Activated T-helper 1 cell treated with anti-CD3 and anti-CD28 coated beads, Interleukin-12 subunit alpha, Interleukin-12 subunit beta, Interleukin-2, Interleukin-4 antibody, amounts not matched to agents 30 ng/mL and 10 ng/mL and 1 ng/mL, durations not matched to agents 14 hours and 24 hours and 36 hours (primary cell): ENCODE data around the gene ACO2. TPM values are rescaled to one million over a fixed set of nuclear protein-coding genes. Genes with fewer than 3 reads are reported as not detected.
A peak's percentile ranks its signal among the peaks of the same experiment; 100 is the strongest.

Experiments
- DNase-seq: peaks from one replicate; pipeline ENCODE4 v3.0.0; 2021; ENCODE audit warnings: low spot score
- H3K27ac Mint-ChIP-seq: one replicate; pipeline ENCODE4 v1.8.0; 2021; ENCODE audit warnings: mild to moderate bottlenecking, mixed read lengths
- H3K27me3 Mint-ChIP-seq: one replicate; pipeline ENCODE4 v1.8.0; 2022; ENCODE audit warnings: mild to moderate bottlenecking, moderate library complexity, mixed read lengths; ENCODE audit not compliant: insufficient read depth
- H3K36me3 Mint-ChIP-seq: one replicate; pipeline ENCODE4 v1.8.0; 2021; ENCODE audit warnings: low read depth, mixed read lengths
- H3K4me1 Mint-ChIP-seq: one replicate; pipeline ENCODE4 v1.8.0; 2021; ENCODE audit warnings: low read depth, mixed read lengths
- H3K4me3 Mint-ChIP-seq: one replicate; pipeline ENCODE4 v1.8.0; 2021; ENCODE audit warnings: mild to moderate bottlenecking, moderate library complexity, mixed read lengths
- H3K9me3 Mint-ChIP-seq: one replicate; pipeline ENCODE4 v1.8.0; 2021; ENCODE audit warnings: mixed read lengths
- intact Hi-C: fragments of 100-400 bp; cut with micrococcal nuclease; formaldehyde crosslinking; loops from one replicate; pipeline ENCODE4 v1.15.1; 2024
- total RNA-seq: library from RNA; stranded (reverse); gene quantifications from 2 replicates; pipeline ENCODE4 v1.2.3, GENCODE V29; 2022

The ACO2 gene
- total RNA-seq, 1 donor from 2014 or later: 101 TPM

DNA sequence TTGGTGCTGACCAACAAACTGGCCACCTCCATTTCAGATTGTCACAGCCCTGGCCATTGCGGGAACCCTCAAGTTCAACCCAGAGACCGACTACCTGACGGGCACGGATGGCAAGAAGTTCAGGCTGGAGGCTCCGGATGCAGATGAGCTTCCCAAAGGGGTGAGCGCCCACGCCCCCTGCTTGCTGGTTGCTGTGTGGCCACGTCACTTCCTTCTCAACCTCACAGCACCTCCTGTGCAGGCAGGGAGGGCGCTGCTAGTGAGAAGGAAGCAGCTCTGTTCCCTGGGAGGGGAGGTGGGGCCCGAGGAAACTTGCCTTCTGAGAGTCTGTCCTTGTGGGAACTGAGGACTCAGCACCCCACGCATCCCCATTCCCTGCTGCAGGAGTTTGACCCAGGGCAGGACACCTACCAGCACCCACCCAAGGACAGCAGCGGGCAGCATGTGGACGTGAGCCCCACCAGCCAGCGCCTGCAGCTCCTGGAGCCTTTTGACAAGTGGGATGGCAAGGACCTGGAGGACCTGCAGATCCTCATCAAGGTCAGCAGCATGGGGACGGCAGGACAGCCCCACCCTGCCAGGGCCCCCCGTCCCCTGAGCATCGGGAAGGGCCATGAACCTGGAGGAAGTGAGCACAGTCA is 56.0 kb downstream of the ACO2 start:
- peaks cover 11% of the 10 kb centered on the region for H3K4me1 Mint-ChIP-seq
- intact Hi-C loops: no loop called here
- peak overlapping the region; percentile 48 for H3K27ac Mint-ChIP-seq
- DNase-seq: peak; percentile 52
- H3K9me3 Mint-ChIP-seq: no peaks in the 10 kb centered on the region
- no peak overlapping the region for H3K4me3 Mint-ChIP-seq
- H3K27me3 Mint-ChIP-seq: no peaks in the 10 kb centered on the region
- H3K36me3 Mint-ChIP-seq: peaks cover 20% of the 10 kb centered on the region

DNA sequence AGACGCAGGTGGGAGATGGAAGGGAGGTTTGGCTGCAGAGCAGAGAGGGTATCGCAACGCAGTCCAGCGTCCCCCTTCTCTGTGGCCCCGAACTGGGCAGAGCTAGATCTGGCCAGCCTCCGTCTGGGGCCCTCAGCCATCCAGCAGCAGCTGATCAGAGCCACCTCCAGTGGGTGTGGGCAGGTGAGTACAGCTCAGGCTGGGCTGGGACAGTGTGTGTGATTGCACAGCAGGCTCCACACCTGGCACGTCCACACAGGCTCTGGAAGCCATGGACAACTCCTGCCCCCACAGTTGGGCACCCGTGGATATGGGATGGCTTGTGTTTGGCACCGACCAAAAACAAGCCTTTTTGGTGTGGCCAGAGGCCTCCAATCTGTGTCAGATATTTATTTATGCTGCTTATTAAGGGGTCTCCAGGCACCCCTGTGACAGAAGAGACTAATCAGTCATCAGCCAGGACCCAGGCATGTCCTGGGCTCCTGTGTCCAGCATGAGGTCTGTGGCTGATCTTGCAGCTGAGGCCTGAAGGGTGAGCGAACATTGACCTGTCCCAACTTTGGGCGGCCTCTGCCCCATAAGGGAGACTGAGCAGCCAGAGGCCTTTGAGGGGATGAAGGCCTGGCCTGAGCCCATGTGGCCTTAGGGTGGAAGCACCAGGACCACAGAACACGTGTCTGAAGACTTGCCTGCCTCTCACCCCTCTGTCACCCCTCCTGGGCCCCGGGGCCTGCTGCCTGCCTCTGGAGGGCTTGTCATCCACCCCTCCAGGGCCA is 56.7 kb downstream of the ACO2 start:
- DNase-seq: no peak
- no peaks in the 10 kb centered on the region for H3K27me3 Mint-ChIP-seq
- intact Hi-C loops: loop anchor here (1.0 kb wide), 1 partner anchor 121 kb away; no protein-coding TSS in a partner anchor
- H3K4me1 Mint-ChIP-seq: peaks cover 11% of the 10 kb centered on the region
- H3K4me3 Mint-ChIP-seq: no peak overlapping the region
- H3K9me3 Mint-ChIP-seq: no peaks in the 10 kb centered on the region
- peaks cover 25% of the 10 kb centered on the region for H3K36me3 Mint-ChIP-seq
- peak overlapping the region; percentile 48 for H3K27ac Mint-ChIP-seq

DNA sequence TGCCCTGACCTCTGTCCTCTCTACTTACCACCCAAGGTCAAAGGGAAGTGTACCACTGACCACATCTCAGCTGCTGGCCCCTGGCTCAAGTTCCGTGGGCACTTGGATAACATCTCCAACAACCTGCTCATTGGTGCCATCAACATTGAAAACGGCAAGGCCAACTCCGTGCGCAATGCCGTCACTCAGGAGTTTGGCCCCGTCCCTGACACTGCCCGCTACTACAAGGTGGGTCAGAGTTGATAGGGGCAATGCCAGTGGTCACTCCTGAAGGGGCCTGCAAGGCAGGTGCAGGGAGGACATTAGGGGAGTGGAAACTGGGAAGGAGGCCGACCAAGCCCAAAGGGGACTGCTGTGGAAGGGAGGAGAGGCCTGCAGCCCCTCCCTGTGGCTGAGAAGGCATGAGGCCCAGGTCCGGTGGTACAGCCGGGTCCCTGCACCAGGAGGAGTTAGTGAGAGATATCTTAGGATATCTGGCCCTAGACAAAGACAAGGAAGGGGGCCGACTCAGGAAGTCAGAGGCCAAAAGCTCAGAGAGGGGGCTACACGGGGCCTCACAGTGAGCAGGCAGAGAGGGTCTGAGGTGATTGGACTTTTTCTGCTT is 57.4 kb downstream of the ACO2 start:
- no peak for DNase-seq
- intact Hi-C loops: loop anchor here (1.0 kb wide), 1 partner anchor 122 kb away; no protein-coding TSS in a partner anchor
- no peak overlapping the region for H3K4me3 Mint-ChIP-seq
- no peaks in the 10 kb centered on the region for H3K9me3 Mint-ChIP-seq
- H3K27ac Mint-ChIP-seq: no peak overlapping the region
- peaks cover 11% of the 10 kb centered on the region for H3K4me1 Mint-ChIP-seq
- H3K27me3 Mint-ChIP-seq: no peaks in the 10 kb centered on the region
- H3K36me3 Mint-ChIP-seq: peaks cover 27% of the 10 kb centered on the region

DNA sequence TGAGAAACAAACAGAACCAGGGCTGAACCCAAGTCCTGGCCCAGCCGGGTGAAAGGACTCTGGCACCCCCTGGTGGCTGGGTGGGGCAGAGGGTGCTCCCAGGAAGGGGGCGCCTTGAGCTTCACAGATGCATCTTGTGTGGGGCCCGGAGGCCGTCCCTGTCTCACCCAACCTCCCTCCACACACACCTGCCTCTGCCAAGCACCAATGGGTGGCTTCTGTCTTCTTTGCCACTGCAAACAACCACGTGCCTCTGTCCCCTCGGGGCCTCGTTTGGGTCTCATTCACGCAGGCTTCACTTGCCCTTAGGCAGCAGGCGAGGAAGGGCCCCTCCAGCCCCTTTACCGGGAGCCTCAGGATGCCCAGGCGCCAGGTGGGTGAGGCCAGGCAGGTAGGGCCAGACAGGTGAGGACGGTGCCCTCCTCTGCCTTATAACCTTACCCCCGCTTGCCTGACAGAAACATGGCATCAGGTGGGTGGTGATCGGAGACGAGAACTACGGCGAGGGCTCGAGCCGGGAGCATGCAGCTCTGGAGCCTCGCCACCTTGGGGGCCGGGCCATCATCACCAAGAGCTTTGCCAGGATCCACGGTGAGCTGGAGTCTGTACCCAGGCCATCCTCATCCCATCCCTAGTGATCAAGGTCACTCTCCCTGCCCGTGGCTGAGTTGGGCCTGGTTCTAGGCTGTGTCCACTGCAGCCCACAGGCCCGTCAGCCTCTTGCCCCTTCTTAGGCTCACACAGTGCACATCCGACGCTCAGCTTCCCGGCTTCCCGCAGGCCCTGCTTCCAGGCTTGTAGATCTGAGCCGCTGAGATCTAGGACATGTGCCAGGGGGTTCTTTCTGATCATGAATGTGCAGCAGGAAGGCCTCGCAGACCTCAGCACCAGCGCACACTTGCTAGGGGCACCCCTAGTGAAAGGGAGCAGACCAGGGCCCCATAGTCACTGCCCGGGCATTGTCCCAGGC is 58.2 kb downstream of the ACO2 start:
- H3K9me3 Mint-ChIP-seq: no peaks in the 10 kb centered on the region
- no peak overlapping the region for H3K4me3 Mint-ChIP-seq
- H3K27ac Mint-ChIP-seq: no peak overlapping the region
- peaks cover 27% of the 10 kb centered on the region for H3K36me3 Mint-ChIP-seq
- intact Hi-C loops: loop anchor here (1.0 kb wide), 1 partner anchor 123 kb away; no protein-coding TSS in a partner anchor
- H3K4me1 Mint-ChIP-seq: peaks cover 11% of the 10 kb centered on the region
- no peaks in the 10 kb centered on the region for H3K27me3 Mint-ChIP-seq
- DNase-seq: peak; percentile 50

DNA sequence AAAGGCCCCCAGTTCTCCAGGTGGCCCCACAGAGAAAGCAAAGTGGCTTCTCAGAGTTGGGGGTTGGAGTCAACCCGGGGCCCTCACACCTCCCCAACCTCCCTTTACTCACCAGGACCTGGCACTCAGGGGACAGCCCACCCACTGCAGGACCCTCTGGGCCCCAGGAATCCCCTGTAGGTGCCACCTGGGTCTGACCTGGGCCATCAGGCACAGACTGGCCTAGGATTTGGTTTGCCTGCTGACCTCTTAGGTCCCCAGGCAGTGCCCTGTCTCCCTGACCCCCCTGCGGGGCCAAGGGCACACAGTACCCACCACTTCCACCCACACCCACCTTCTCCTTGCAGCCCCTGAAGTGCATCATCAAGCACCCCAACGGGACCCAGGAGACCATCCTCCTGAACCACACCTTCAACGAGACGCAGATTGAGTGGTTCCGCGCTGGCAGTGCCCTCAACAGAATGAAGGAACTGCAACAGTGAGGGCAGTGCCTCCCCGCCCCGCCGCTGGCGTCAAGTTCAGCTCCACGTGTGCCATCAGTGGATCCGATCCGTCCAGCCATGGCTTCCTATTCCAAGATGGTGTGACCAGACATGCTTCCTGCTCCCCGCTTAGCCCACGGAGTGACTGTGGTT is 59.3 kb downstream of the ACO2 start:
- intact Hi-C loops: no loop called here
- H3K27ac Mint-ChIP-seq: no peak overlapping the region
- H3K4me1 Mint-ChIP-seq: peaks cover 11% of the 10 kb centered on the region
- H3K36me3 Mint-ChIP-seq: peaks cover 26% of the 10 kb centered on the region
- no peaks in the 10 kb centered on the region for H3K27me3 Mint-ChIP-seq
- DNase-seq: no peak
- no peak overlapping the region for H3K4me3 Mint-ChIP-seq
- no peaks in the 10 kb centered on the region for H3K9me3 Mint-ChIP-seq

DNA sequence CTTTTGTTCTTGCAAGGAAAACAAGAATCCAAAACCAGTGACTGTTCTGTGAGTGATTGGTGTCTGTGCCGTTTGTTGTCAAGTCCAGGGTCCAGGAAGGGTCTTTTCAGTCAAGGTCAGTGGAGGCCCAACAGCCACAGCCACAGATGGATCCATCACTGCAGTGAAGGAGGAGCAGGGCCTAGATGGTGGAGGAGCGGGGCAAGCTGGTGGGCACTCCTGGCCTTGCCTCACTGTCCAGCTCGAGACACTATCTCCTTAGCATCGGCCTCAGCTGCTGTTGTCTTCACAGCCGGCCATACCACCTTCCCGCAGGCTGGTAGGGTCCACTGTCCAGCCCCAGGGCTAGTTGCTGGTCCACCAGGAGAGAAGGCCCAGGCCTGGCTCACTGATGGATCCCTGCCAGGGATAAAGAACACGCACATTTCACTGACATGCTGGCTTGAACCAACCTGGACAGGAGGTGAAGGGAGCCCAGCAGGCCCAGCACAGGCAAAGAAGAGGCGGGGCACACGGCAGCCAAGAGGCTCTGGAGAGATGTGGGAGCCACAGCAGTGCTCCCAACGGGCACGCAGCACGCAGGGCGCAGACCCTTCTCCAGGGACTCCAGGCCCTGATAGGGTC is 60.1 kb downstream of the ACO2 start:
- no peaks in the 10 kb centered on the region for H3K9me3 Mint-ChIP-seq
- peaks cover 11% of the 10 kb centered on the region for H3K4me1 Mint-ChIP-seq
- no peak overlapping the region for H3K4me3 Mint-ChIP-seq
- peaks cover 28% of the 10 kb centered on the region for H3K36me3 Mint-ChIP-seq
- DNase-seq: no peak
- no peaks in the 10 kb centered on the region for H3K27me3 Mint-ChIP-seq
- intact Hi-C loops: no loop called here
- H3K27ac Mint-ChIP-seq: no peak overlapping the region

DNA sequence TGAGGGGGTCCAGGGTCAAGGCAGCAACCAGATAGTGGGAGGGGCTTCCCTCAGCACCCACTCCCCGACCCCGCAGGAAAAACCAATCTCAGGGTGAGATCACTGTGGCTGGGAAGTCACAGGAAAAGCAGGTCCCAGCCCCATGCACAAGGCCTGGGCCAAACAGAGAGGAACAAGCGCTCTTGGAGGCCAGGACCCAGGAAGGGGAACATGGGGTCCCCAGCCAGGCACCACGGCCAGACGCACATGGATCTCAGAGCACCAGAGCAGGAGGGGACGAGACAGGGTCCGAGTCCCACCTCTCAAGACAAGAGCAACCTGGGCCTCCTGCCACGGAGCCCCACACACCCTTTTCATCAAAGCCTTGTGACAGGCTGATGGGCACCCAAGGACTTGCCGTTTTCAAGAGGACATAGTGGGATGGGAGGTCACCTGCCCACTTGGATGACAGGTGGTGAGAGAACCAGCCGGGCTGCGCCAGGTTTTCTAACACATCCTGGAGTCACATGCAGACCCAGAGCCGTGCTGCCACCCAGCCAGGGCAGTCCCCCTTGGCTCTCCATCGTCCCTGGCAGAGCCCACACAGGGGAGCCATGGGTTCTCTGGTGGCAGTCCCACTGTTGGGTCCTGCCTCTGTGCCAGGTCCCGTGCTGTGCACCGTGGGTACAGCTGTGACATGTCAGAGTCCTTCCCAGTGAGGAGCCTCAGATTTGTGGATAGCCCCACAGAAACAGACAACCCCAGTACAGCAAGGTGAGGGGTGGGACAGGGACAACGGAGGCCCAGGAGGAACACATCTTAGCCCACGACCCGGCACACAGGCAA is 62.2 kb downstream of the ACO2 start:
- peaks cover 25% of the 10 kb centered on the region for H3K36me3 Mint-ChIP-seq
- intact Hi-C loops: no loop called here
- H3K4me1 Mint-ChIP-seq: no peaks in the 10 kb centered on the region
- no peak overlapping the region for H3K27ac Mint-ChIP-seq
- no peaks in the 10 kb centered on the region for H3K27me3 Mint-ChIP-seq
- H3K4me3 Mint-ChIP-seq: no peak overlapping the region
- no peak for DNase-seq
- H3K9me3 Mint-ChIP-seq: no peaks in the 10 kb centered on the region

DNA sequence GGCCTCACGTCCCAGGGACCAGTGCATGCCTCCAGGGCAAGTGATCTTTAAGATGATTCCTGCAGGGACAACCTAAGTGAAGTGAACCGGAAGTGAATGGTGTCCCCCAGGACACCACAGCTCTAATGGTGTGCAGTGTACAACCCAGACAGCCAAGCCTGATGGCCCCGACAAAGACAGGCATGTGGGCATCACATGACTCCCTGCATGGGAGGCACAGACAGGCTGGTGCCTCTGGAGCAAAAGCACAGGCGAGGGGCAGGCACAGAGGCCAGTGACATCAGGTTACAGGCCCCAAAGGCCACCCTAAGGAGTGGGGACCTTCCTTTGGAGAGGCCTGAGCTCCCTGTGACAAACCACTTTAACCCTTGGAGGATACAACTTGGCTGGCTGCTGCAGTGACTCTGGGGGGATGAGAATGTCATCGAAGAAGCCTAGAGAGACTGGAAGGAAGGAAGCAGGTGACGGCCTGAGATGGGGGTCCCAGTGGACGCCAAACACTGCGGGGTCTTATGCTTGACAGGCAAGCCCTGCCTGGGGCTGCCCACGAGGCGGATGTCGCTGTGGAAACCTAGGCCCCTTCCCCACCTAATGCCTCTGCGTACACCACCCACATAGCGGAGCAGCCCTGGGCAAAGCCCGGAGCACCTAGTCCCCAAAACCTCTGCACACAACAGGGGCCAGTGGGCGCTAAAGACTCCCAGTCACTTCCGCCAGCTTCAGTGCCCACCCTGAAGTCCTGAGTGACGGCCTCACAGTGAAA is 63.0 kb downstream of the ACO2 start:
- intact Hi-C loops: no loop called here
- peaks cover 25% of the 10 kb centered on the region for H3K36me3 Mint-ChIP-seq
- no peaks in the 10 kb centered on the region for H3K4me1 Mint-ChIP-seq

DNA sequence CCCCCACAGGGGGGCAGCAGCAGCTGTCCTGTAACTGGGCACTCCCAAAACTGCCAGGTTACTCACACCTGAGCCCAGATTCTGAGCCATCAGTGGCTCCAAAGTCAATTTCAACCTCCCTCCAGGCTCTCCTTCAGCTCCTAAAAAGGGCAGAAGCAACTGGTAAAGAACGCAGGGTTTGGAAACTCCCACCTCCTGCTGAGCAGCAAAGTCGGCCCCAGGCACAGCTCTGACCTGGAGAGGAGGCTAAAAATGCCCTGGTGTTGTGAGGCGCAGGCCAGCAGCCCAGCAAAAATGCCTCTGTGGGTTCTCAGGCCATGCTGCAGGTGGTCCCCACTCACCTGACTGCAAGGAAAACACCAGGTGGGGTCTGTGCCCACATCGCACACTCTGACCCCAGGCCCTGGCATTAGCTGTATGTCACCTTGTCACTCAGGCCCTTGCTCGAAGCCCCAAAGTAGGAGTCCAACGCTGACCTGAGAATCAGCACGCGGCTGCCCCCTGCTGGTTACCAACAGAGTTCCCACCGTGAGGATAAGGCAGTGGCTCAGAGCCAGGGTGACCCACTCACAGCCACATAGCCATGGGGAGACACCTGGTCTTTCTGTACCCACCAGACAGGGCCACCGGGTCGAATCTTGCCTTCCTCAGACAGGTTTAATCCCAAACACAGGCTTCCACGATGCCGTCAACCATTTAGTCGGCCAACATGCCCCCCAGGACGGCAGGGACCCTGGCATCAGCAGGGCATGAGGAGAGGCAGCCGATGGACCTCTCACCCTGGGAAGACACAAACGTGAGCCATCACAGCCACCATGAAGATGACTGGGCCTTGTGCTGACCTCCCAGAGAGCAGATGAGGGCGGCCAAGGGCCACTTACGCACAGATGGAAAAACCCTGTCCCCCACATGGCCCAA is 64.2 kb downstream of the ACO2 start:
- Mint-ChIP-seq H3K27ac (no peak overlapping the region), H3K27me3 (no peaks in the 10 kb centered on the region), H3K9me3 (no peaks in the 10 kb centered on the region), H3K4me1 (no peaks in the 10 kb centered on the region), H3K4me3 (no peak overlapping the region), H3K36me3 (peaks cover 21% of the 10 kb centered on the region)
- DNase-seq: peak; percentile 52
- intact Hi-C loops: no loop called here

More for the DNA sequence above, 63.0 kb downstream of the ACO2 start:
- H3K27ac Mint-ChIP-seq: no peak overlapping the region
- H3K4me3 Mint-ChIP-seq: no peak overlapping the region
- no peaks in the 10 kb centered on the region for H3K27me3 Mint-ChIP-seq
- H3K9me3 Mint-ChIP-seq: no peaks in the 10 kb centered on the region
- DNase-seq: no peak

DNA sequence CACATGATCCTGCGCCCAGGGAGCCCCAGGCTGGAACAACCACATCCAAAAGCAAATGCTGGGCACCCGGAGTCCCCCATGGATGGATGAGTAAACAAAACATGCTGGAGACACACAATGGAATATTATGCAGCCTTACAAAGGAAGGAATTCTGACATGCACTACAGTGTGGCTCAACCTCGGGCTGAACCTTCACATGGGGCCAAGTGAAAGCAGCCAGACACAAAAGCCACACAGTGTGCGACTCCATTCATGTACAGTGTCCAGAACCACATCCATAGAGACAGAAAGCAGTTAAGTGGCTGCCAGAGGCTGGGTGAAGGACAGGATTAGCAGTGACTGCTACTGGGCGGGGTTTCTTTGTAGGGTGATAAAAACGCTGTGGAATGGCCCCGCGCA is 65.3 kb downstream of the ACO2 start:
- Mint-ChIP-seq H3K27ac (no peak overlapping the region), H3K9me3 (no peaks in the 10 kb centered on the region), H3K27me3 (no peaks in the 10 kb centered on the region), H3K36me3 (peaks cover 12% of the 10 kb centered on the region), H3K4me3 (no peak overlapping the region), H3K4me1 (no peaks in the 10 kb centered on the region)
- intact Hi-C loops: no loop called here
- no peak for DNase-seq
